Activated CD8-positive, alpha-beta memory T cell treated with anti-CD3 and anti-CD28 coated beads for 4 hours (primary cell): ENCODE data around the gene TENT4B.

Source experiments
- DNase-seq, 2 donors: peaks; one replicate each; pipeline ENCODE4 v3.0.0-alpha.2; 2020; ENCODE audit warnings: low read depth in 2 of 2

The TENT4B gene

DNA sequence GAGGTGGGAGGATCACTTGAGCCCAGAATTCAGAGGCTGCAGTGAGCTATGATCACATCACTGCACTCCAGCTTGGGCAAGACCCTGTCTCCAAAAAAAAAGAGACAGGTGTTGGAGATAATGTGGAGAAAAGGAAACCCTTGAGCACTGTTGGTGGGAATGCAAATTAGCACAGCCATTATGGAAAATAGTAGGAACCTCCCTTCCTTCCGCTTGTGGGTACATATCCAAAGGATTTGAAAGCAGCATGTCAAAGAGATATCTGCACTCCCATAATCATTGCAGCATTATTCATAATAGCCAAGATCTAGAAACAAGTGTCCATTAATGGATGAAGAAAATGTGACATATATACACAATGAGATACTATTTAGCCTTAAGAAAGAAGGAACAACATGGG is 103.5 kb downstream of the TENT4B start:
- no peak for DNase-seq

DNA sequence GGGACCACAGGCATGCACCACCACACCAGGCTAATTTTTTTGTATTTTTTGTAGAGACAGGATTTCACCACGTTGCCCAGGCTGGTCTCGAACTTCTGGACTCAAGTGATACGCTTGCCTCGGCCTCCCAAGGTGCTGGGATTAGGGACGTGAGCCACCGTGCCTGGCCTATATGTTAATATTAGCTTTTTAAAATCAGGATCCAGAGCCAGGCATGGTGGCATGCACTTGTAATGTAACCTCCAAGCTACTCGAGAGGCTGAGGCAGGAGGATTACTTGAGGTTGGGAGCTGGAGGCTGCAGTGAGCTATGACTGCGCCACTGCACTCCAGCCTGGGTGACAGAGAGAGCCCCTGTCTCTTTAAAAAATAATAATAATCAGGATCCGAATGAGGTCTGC is 104.8 kb downstream of the TENT4B start:
- no peak for DNase-seq

DNA sequence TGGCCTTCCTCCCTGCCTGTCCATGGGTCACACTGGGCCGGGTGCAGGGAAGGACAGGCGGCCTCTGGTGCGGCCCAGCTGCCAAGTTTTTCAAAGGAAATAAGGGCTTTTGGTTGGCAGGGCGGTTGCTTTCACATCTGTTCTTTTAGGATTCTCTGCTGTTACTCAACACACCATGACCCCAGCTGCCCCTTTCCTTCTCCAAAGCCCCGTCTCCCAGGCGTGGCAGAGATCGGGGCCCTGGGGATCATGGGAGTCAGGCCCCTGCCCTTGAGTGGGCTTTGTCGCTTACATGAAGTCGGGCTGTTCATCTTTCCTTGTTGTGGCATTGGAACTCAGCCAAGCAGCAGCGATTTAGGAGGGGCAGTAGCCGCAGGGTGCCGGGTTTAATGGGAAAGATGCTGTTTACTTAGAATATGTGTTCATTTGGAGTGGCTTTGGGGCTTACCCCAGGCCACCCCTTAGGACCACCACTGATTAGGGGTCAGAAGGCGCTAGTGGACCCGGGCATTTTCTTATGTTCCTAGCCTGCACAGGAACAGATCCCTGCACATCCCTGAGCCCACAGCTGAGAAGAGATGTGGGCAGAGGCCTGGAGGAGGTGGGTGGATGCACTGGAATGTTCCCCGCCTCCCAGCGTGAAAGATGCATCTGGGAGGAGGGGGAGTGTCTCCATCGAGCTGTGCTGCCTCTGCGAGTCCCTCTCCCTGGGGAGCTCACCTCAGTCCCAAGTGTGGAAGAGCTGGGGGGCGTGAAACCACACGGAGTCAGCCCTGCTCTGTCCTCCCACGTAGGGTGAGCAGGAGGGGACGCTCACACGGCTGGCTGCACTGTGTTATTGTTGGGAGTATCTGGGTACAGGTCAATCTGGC is 106.5 kb downstream of the TENT4B start:
- DNase-seq, result no peak

DNA sequence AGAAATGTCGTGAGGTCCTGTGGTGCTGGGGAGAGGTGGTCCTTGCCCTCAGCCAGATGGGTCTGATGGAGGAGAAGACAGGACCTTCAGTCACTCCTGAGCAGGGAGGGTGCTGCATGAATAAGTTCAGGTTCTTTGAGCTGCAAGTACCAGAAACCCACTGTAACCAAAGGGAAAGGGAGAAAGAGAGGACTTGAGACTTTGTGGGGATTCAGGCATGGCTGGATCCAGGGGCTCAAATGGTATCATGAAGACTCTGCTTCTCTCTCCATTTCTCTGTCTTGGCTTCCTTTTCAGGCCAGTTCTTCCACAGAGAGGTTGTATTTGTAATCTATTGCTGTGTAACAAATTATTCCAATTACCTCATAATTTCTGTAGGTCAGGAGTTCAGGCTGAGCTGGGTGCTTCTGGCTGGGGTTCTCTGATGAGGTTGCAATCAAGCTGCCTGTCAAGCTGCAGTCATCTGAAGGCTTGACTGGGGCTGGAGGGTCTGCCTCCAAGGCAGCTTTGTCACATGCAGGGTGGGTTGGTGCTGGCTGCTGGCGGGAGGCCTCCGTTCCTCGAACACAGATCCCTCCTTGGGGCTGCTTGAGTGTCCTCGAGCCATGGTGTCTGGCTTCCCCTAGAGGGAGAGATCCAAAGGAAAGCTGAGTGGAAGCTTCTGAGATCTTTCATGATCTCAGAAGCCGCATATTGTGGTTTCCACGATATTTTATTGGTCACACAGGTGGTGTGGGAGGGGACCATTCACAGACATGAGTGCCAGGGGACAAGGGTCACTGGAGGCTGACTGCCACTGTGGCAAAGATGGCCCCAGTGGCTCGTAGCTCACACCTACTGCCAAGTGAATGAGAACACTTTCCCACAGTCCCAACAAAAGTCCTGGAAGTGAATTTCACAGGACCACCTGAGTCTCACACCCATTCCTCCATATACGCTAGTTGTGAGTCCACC is 107.4 kb downstream of the TENT4B start:
- no peak for DNase-seq

DNA sequence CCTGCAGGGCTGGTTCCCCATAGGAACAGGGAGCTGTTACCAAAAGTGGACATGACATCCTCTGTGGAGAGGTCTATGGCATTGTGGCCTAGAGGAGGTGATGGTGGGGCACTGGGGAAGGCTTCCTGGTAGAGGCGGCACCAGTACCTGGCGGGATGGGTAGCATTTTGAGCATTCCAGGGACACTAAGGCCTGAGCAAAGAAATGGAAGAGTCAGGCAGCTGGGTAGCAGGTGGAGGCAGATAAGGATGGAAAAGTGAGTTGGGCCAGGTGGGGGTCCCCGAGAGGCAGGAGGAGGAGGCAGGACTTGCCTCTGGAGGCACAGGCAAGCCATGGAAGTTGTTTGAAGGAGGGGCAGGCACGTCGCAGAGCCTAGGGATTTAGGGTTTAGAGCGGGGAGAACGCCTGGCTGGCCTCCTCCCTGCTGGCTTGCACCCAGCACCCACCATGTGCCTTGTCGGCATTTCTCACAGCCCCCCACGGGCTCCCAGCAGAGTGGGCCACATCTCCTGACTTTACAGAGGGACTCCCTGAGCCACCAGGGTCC is 108.1 kb downstream of the TENT4B start:
- no peak for DNase-seq

DNA sequence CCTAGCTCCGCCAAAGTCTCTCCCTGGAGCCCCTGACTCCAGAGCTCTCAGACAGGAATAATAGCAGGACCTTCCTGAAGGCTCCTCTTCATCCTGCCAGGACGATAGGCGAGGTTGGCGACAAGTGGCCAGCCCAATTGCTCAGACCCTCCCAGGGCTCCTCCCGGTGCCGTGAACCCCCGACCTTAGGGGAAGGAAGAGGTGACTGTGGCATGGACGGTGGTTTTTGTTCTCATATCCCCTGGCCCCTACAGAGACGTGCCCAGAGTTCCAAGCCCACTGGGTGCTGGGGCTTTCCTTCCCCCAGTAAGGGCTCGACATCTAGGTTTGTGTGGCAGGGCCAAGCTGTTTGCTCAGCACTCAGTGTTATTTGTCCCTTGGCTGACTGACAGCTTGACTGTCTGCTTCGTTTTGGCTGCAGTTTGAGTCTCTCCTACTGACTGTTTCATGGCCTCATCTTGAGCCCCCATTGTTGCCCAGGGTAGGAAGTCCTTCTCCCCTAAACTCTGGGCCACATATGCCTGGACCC is 108.7 kb downstream of the TENT4B start:
- DNase-seq, result no peak

DNA sequence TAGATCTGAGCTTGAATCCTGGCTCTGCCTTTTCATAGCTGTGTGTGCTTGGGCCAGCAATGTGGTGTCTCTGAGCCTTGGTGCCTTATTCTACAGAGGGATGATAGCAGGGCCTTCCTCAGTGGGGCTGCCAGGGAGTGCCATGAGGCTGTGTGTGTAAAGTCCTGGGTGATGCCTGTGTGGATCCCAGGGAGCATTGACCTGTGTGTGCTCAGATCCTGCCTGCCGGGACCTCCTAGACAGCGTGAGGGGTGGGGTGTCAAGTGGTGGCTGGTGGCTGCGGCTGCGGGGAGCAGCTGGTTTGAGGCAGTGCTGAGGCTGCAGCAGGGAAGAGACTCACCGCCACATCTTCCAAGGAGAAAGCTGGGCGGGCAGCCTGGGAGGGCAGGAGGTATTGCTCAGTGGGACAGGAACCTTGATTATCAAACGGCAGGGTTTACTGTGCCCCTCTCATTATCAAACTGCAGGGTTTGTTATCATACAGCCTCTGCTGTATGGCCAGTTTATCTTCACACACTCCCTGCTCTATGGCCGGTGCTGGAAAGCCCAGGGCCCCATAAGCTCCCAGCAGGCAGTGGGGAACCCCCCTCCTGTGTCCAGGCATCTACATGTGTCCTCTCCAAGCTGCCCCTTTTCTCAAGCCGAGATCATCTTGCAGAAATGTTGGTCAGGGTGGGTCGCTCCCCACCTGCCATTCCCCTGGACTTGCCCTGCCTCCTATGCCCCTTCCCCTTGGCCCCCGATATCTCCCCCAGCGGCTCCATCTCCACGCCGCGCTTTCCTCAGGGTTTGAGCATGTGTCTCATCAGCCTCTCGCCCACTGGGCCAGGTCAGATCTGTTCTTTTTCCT is 110.2 kb downstream of the TENT4B start:
- DNase-seq, result no peak

DNA sequence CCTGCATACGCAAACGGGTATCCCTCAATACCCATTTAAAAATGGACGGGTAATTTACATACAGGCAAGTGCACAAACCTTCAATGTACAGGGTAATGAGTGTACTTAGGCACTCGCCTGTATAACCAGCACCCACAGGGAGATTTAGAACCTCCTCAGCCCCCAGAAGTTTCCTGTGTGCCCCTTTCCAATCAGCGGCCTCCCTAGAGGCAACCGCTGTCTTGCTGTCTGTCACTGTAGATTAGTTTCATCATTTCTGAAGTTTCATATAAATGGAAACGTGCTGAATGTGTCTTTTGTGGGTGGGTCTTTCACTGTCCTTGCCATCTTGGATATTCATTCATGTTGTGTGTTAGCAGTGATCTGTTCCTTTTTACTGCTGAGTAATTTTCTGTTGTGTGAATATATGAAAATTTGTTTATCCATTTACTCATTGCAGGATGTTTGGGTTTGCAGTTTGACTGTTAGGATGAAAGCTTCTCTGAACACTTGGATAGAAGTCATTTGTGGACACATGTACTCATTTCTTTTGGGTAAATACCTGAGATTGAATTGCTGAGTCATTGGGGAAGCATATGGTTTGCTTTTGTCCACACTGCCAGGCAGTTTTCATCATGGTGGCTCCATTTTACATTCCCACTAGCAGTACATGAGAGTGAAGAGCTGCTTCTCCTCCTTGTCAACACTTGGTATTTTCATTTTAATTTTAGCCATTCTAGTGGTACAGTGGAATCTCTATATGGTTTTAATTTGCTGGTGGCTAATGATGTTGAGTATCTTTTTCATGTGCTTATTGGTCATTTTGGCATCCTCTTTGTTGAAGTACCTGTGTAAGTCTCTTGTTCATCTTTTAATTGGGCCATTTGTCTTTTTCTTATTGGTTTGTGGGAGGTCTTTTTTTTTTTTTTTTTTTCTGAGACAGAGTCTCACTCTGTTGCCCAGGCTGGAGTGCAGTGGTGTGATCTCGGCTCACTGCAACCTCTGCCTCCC is 111.1 kb downstream of the TENT4B start:
- DNase-seq, result no peak

DNA sequence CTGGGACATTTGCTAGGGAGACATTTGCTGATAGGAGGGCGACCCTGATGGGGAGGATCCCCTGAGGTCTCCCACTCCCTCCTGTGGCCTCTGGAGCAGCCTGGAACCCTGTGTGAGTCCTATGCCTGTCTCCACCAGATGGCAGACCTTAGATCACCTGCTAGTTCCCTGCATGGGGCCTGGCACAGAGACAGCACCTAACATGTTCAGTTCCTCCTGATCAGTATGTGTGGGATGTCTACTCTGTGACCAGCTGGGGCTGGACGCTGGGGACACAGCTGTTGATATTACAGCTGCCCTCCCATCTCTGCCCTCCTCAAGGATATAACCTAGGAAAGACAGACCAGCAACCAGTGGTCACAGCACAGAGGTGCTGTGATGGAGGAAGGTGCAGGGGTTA is 112.2 kb downstream of the TENT4B start:
- DNase-seq, result no peak

DNA sequence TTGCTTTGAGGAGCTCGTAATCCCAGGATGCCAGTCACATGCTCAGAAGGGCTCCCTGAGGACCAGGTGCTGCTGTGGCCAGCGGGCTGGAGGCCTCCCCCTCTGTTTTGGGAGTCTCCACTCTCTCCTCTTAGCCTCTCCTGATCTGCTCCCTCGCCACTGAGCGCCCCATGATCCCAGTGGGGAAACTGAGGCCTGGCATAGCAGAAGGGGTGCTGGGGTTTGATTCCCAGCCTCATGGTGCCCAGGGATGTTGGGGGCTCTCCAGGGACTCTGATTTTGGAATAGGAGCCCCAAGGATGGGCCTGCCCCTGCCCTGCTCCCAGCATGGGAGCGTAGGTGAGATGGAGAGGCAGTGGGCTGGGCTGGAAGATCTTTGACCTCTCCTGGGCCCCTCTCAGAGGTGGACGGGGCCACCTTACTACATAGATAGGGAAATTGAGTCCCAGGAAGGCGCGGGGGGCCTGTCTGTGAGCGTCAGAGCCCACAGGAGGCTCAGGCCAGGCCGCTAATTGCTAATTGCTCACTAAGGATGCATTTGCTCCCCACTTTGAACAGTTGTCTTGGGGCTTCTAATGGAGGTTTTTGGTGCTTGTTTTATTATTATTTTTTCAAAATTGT is 112.7 kb downstream of the TENT4B start:
- DNase-seq, result no peak

DNA sequence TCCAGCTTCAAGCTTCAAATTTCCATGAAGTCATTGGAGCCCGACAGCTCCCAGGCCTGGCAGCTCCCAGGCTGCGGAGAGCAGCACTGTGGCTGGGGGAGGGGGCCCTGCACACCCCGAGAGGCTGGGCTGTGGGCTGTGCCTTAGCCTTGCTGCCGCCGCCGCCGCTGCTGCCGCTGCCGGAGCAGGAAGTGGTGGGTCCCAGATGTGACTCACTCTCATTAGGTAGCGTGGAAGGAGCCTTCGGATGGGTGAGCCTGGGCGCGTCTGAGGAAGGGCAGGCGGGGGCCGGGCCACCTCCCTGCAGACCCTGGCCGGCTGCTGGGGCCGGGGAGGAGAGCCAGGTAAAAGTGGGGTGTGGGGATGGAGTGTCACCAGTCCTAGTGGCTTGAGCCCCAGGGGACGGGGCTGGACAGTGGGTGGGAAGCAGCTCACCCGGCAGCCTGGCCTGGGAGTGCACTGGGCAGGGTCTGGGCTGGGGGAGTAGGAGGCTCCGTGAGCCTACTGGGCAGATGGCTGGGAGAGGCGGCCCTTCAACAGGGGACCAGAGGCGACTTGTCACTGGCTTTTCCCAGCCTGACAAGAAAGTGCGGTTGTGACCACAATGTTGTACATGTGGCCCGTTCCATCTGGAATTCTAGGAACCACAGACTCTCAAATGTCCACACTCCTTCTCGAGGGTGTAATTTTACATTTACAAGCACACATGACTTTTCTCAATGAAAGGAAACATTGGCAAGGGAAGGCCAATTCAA is 113.4 kb downstream of the TENT4B start, which contains the start of gene ADCY7:
TSS of gene ADCY7 (plus strand) at position 215 of the 755 bp plus-strand sequence. CDS start 21,629 bp downstream, outside the sequence.
- peak; percentile 70 to 75 for DNase-seq

DNA sequence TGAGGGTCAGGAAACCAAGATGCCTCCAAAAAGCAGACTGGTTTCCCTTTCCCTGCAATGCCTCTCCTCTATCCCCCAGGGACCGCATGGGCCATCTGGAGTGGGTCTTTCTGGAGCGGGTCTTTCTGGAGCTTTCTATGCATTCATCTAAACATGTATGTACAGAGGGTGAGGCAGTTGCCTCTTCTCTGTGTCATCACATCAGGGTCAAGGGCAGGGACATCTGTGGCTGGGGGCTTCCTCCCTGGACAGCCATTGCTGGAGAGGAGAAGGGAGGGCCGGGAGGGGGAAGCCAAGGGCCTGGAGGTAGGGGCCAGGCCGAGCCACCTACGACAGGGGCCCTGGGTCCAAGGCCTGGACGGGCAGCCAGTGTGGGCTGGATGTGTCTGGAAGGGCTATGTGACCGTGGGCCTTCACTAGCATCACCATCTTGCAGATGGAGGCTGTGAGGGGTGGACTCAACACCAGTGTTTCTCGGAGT is 114.1 kb downstream of the TENT4B start:
- no peak for DNase-seq

DNA sequence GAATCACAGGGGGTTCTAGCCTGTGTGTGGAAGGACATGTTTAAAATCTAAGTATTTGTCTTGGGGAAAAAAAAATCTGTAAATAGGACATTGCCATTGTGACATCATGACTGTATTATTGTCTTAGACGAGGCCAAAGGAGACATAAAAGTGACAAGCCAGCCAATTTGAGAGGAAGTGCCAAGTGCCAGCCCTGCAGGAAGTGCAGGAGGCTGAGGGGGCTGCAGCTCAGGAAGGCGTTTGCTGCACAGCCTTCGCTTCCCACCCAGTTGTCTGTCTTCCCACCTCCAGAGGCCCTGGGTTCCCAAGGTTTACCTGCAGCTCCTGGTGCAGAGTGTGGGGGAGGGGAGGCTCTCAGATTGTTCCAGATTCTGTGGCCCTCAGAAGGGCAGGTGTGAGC is 114.5 kb downstream of the TENT4B start:
- no peak for DNase-seq

DNA sequence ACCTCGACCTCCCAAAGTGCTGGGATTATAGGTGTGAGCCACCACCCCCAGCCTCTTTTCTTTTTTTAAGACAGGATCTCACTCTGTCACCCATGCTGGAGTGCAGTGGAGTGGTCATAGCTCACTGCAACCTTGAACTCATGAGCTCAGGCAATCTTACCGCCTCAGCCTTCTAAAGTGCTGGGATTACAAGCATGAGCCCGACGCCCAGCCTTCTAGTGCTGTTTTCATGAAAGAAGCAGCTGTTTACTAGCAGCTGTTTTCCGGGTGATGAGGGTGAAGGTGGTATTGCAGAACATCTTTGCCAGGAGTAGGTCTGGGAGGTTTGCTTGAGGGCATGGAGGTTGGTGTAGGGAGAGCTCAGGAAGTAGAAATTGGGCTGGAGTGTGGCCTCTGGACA is 115.2 kb downstream of the TENT4B start:
- no peak for DNase-seq

DNA sequence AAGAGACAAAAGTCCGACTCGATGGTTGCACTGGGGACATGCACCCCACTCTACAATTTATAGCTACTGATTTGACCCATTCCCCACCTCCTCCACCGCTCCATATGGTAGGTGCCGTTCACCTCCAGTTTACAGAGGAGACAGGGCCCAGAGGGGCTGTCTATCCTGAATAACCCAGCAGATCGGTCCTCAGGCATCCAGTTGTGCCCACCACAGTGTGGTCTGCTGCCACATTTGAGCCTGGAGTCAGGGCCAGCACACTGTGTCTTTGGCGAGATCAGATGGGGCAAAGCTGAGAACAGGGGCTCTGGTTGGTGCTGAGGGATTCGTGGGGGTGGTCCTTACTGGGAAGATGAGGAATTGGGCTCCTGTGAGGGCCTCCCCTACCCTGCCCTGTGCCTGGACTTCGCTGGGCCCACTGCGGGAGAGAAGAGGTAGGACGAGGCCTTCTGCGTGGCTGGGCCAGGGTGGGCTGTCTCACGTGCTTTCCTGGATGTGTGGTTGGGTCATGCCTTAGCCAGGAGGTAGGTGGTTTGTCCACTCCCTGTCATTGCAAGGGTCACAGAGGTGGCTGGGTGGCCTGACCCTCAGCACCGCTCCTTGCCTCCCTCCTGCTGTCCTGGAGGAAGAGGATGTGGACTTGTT is 116.1 kb downstream of the TENT4B start:
- DNase-seq, result no peak

DNA sequence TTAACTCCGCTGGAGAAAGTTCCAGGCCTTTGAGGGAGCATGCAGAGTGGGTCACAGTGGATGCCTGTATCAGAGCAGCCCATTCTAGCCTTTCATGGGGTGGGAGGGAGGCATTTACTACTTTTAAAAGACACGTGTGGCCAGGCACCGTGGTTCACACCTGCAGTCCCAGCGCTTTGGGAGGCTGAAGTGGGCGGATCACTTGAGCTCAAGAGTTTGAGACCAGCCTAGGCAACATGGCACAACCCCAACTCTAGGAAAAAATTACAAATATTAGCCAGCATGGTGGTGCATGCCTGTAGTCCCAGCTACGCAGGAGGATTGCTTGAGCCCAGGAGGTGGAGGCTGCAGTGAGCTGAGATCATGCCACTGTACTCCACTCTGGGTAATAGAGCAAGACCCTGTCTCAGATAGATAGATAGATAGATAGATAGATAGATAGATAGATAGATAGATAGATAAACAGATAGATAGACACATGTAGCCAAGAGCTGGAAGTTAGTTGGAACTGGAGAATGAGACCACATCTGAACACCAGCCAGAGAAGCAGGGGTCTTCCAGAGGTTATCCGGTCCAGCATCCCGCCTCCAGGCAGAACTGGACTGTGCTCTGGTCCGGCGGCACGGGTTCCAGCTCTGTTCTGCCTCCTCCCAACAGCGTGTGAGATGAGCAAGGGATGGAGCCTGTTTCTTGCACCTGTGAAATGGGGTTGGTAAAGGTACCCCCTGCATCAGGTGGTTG is 116.8 kb downstream of the TENT4B start:
- DNase-seq, result no peak

DNA sequence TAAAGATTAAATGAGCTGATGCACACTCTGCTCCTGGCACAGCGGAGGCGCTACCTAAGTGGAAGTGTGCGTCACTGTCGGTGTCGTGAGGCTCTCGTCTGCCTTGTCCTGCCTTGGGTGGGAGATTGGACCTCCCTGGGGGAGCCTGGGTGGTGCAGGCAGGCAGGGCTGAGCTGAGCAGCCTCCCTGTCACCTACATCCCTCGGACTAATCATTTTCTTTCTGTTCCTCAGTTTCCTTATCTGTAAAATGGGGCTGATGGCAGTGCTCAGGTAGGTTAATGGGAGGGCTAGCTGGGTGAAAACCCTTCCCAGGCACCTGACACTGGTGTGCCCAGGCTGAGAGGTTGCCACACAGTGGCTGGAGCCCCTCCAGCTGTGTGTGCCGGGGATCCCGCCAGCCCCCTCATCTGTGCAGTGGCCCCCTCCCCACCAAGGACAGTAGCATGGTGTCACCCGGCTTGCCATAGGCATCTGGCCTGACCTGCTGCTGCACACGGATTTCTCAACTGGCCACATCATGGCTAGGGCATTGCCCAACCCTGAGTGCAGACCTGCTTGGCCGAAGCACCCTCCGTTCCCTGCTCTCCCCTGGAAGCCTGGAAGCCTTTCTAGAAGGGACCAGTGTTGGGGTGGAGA is 117.5 kb downstream of the TENT4B start:
- DNase-seq, result no peak
